Measurements from ENCODE around the gene NPHS1. TPM values are rescaled to one million over a fixed set of nuclear protein-coding genes. Genes with fewer than 3 reads are reported as not detected.

NPHS1 gene
- total and polyA plus RNA-seq, 9 of the 15 experiments (the other 6 are each of a cell fraction or from before 2014, with no cell fraction given) = 0.01 to 0.28 (median 0.14) TPM; not detected in 5

GRCh38 chr19:35842666-35843272, 9.5 kb downstream of the NPHS1 start:
- Histone ChIP-seq H3K9me1 (ENCODE audit: control insufficient read depth, insufficient read depth, low read length) (peaks cover 4% of the 10 kb centered on the region), H4K20me1 (replicated peaks; ENCODE audit: control insufficient read depth, insufficient read depth, low read length) (peaks cover 5% of the 10 kb centered on the region), H3K4me1 (replicated peaks in 1 of 2; ENCODE audit: control insufficient read depth in 2 of 2, insufficient read depth in 2 of 2, low read length in 2 of 2) (peaks cover 9 to 27% of the 10 kb centered on the region in 2 experiments), H3K79me2 (ENCODE audit: control insufficient read depth, insufficient read depth, low read length) (no peaks in the 10 kb centered on the region), H3K4me2 (ENCODE audit: insufficient read depth, low read length) (no peak overlapping the region), H3K27ac (ENCODE audit: extremely low read depth, low read depth, low read length) (no peak overlapping the region), H3K36me3 (ENCODE audit: control insufficient read depth, insufficient read depth, low read length) (no peaks in the 10 kb centered on the region), H3K4me3 (no peak overlapping the region), H3K9me3 (replicated peaks; ENCODE audit: control insufficient read depth, insufficient read depth, low read depth, low read length) (no peaks in the 10 kb centered on the region), H3K9ac (ENCODE audit: insufficient read depth in 1 of 2, low read depth in 2 of 2, low read length in 2 of 2) (no peak overlapping the region), H3K27me3 (ENCODE audit: control insufficient read depth in 2 of 2, insufficient read depth in 2 of 2, low read length in 2 of 2) (peaks cover 14 to 37% of the 10 kb centered on the region in 2 experiments), H2AFZ (ENCODE audit: low read depth, low read length) (no peak overlapping the region)
- POLR2A ChIA-PET = interaction anchor here (0.6 kb wide), 1 partner anchor 84 kb away, joined by 3 read pairs; no protein-coding TSS in a partner anchor
- DNase-seq (ENCODE audit: extremely low read depth in 1 of 4, low spot score in 3 of 4) (no peak), FAIRE-seq (no peak), ATAC-seq (no peak)
- CTCF ChIA-PET (ENCODE audit: low intra/inter-chr PET ratio) = no interaction called here
- in situ Hi-C loops (cut with MboI) = no loop called here
- intact Hi-C loops (cut with micrococcal nuclease) = no loop called here
- 0% methylated on average over 4 of the region's 4 CpGs for WGBS (ENCODE audit: insufficient coverage, low coverage, missing lambda C conversion rate)
- BruUV-seq (replicated peaks) = no TSS peak
- no peak for TF ChIP-seq GTF2E2 (tag; IDR thresholded peaks at IDR 0.05)
- TF ChIP-seq, protein P1, sequence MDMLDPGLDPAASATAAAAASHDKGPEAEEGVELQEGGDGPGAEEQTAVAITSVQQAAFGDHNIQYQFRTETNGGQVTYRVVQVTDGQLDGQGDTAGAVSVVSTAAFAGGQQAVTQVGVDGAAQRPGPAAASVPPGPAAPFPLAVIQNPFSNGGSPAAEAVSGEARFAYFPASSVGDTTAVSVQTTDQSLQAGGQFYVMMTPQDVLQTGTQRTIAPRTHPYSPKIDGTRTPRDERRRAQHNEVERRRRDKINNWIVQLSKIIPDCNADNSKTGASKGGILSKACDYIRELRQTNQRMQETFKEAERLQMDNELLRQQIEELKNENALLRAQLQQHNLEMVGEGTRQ (CRISPR knock-in tag; IDR thresholded peaks at IDR 0.05) = no peak
- TF ChIP-seq ZNF780A (CRISPR knock-in tag; IDR thresholded peaks at IDR 0.05) = no peak
- no peak for TF ChIP-seq PRDM10 (IDR thresholded peaks at IDR 0.05; ENCODE audit: partially characterized antibody)
- TF ChIP-seq, protein P2, sequence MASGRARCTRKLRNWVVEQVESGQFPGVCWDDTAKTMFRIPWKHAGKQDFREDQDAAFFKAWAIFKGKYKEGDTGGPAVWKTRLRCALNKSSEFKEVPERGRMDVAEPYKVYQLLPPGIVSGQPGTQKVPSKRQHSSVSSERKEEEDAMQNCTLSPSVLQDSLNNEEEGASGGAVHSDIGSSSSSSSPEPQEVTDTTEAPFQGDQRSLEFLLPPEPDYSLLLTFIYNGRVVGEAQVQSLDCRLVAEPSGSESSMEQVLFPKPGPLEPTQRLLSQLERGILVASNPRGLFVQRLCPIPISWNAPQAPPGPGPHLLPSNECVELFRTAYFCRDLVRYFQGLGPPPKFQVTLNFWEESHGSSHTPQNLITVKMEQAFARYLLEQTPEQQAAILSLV (tag; IDR thresholded peaks at IDR 0.05) = no peak
- TF ChIP-seq SIX5 (IDR thresholded peaks at IDR 0.05; ENCODE audit: borderline replicate concordance in 1 of 2, insufficient read depth in 1 of 2, low read depth in 1 of 2, low read length in 2 of 2) = no peak
- TF ChIP-seq POLR2G (IDR thresholded peaks at IDR 0.05; ENCODE audit: low read depth, low read length) = no peak
- TF ChIP-seq CC2D1A (IDR thresholded peaks at IDR 0.05) = no peak
- no peak for TF ChIP-seq NFATC3 (IDR thresholded peaks at IDR 0.05)
- TF ChIP-seq GABPB2 (CRISPR knock-in tag; conservative IDR thresholded peaks at IDR 0.05) = no peak
- TF ChIP-seq ZNF696 (CRISPR knock-in tag; conservative IDR thresholded peaks at IDR 0.05) = no peak
- TF ChIP-seq XRCC3 (IDR thresholded peaks at IDR 0.05) = no peak
- no peak for TF ChIP-seq ZNF282 (CRISPR knock-in tag; IDR thresholded peaks at IDR 0.05)
- no peak for TF ChIP-seq ZBTB49 (CRISPR knock-in tag; IDR thresholded peaks at IDR 0.05; ENCODE audit: borderline replicate concordance)
- no peak for TF ChIP-seq MCM7 (IDR thresholded peaks at IDR 0.05)

All from K562 (cell line).